Gastrocnemius medialis (tissue), 4 donors: ENCODE results near the gene FANCL. TPM values are rescaled to one million over a fixed set of nuclear protein-coding genes. Genes with fewer than 3 reads are reported as not detected.
"Not testable (repeated sequence)": the region's sequence is repeated elsewhere in the genome, so short reads cannot be mapped to it uniquely, and the experiment has no call there.

Experiments used
- ATAC-seq, 2 donors: fragments of 150-250 bp; one replicate each; pipeline ENCODE4 v1.9.1; 2016
- DNase-seq, 2 donors: peaks; one replicate each; pipeline ENCODE4 v3.0.0-alpha.2; 2019
- H3K27ac ChIP-seq, 4 donors: fragments of 200-600 bp; sonication (generic); 1 replicate in 1 of 4; 2 replicates in 3 of 4; pipeline ENCODE4 v1.5.1; 2016 to 2018; ENCODE audit warnings: mild to moderate bottlenecking in 2 of 4, moderate library complexity in 1 of 4
- H3K27me3 ChIP-seq, 3 donors: fragments of 200-600 bp; sonication (generic) in 2 of 3; 1 replicate in 1 of 3; 2 replicates in 2 of 3; pipeline versions ENCODE4 v1.5.1 to v1.6.0; 2016 to 2019; ENCODE audit warnings: mild to moderate bottlenecking in 1 of 3, moderate library complexity in 1 of 3
- H3K36me3 ChIP-seq, 2 donors: fragments of 200-600 bp; sonication (generic) in 1 of 2; one replicate each; pipeline ENCODE4 v1.5.1; 2017 to 2018
- H3K4me1 ChIP-seq, 2 donors: fragments of 200-600 bp; sonication (generic) in 1 of 2; one replicate each; pipeline ENCODE4 v1.5.1; 2016 to 2017; ENCODE audit warnings: mild to moderate bottlenecking in 2 of 2
- H3K4me3 ChIP-seq, 4 donors: fragments of 200-600 bp; sonication (generic) in 3 of 4; 1 replicate in 1 of 4; 2 replicates in 3 of 4; pipeline ENCODE4 v1.5.1; 2016 to 2019; ENCODE audit warnings: mild to moderate bottlenecking in 2 of 4
- H3K9me3 ChIP-seq, 3 donors: fragments of 200-600 bp; sonication (generic) in 2 of 3; 1 replicate in 1 of 3; 2 replicates in 2 of 3; pipeline ENCODE4 v1.5.1; 2016 to 2019
- POLR2A ChIP-seq, 2 donors: fragments of 450-650 bp; IDR thresholded peaks; one replicate each; pipeline ENCODE4 v1.6.1; 2017; ENCODE audit warnings: antibody characterized with exemption in 2 of 2, mild to moderate bottlenecking in 2 of 2, moderate library complexity in 2 of 2
- in situ Hi-C, 4 donors: fragments of 200-750 bp; cut with MboI; loops; one replicate each; pipeline versions ENCODE4 v1.15.0 to v1.8.0; 2017; ENCODE audit warnings: low sequenced_read_pairs in 4 of 4
- intact Hi-C: fragments of 100-400 bp; cut with DNase I; formaldehyde crosslinking; loops from one replicate; pipeline ENCODE4 v1.15.1; 2023; ENCODE audit warnings: low total_unique reads
- total RNA-seq, 4 donors: library from RNA; depleted of rRNA; stranded (reverse); fragments of >200 nt; gene quantifications; one replicate each; pipeline versions ENCODE4 v1.1.0 to v1.2.3, GENCODE V29; 2016
- TF ChIP-seq, protein P1 (sequence below), 5 experiments: fragments of 450-650 bp in 3 of 5; fragments of 200-600 bp in 2 of 5; sonication (generic) in 2 of 5; IDR thresholded peaks in 4 of 5; conservative IDR thresholded peaks in 1 of 5; 1 replicate in 4 of 5; 2 replicates in 1 of 5; pipeline ENCODE4 v1.5.1; 2016 to 2019; ENCODE audit warnings: antibody characterized with exemption in 5 of 5, mild to moderate bottlenecking in 3 of 5, moderate library complexity in 3 of 5

FANCL gene
- total RNA-seq, 4 donors from 2014 or later, result 1.7 to 5.7 (median 4.6) TPM

GRCh38 chr2:58268685-58269084, 27.6 kb upstream of the FANCL start:
- no peak for DNase-seq
- in situ Hi-C loops (no loop called here), intact Hi-C loops (no loop called here)
- Histone ChIP-seq H3K4me1 (no peaks in the 10 kb centered on the region), H3K27ac (no peak overlapping the region), H3K36me3 (no peaks in the 10 kb centered on the region), H3K4me3 (no peak overlapping the region), H3K9me3 (no peaks in the 10 kb centered on the region), H3K27me3 (no peaks in the 10 kb centered on the region)
- TF ChIP-seq POLR2A (IDR thresholded peaks at IDR 0.05), result no peak
- TF ChIP-seq, protein P1, sequence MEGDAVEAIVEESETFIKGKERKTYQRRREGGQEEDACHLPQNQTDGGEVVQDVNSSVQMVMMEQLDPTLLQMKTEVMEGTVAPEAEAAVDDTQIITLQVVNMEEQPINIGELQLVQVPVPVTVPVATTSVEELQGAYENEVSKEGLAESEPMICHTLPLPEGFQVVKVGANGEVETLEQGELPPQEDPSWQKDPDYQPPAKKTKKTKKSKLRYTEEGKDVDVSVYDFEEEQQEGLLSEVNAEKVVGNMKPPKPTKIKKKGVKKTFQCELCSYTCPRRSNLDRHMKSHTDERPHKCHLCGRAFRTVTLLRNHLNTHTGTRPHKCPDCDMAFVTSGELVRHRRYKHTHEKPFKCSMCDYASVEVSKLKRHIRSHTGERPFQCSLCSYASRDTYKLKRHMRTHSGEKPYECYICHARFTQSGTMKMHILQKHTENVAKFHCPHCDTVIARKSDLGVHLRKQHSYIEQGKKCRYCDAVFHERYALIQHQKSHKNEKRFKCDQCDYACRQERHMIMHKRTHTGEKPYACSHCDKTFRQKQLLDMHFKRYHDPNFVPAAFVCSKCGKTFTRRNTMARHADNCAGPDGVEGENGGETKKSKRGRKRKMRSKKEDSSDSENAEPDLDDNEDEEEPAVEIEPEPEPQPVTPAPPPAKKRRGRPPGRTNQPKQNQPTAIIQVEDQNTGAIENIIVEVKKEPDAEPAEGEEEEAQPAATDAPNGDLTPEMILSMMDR (IDR thresholded peaks at IDR 0.05 in 4 of 5, conservative IDR thresholded peaks at IDR 0.05 in 1 of 5), result no peak
- no peak for ATAC-seq

- no peaks in the 10 kb centered on the region for H3K9me3 ChIP-seq
- no peak overlapping the region for H3K4me3 ChIP-seq
- TF ChIP-seq, protein P1 (IDR thresholded peaks at IDR 0.05 in 4 of 5, conservative IDR thresholded peaks at IDR 0.05 in 1 of 5), result no peak
- TF ChIP-seq POLR2A (IDR thresholded peaks at IDR 0.05), result no peak
- H3K27me3 ChIP-seq, result no peaks in the 10 kb centered on the region
- H3K4me1 ChIP-seq, result no peaks in the 10 kb centered on the region
- intact Hi-C loops, result no loop called here
- in situ Hi-C loops, result no loop called here
- no peak overlapping the region for H3K27ac ChIP-seq
- ATAC-seq (no peak), DNase-seq (no peak)
- H3K36me3 ChIP-seq, result no peaks in the 10 kb centered on the region
These were observed 25.1 kb upstream of the FANCL start for GRCh38 chr2:58266211-58266610.

DNA sequence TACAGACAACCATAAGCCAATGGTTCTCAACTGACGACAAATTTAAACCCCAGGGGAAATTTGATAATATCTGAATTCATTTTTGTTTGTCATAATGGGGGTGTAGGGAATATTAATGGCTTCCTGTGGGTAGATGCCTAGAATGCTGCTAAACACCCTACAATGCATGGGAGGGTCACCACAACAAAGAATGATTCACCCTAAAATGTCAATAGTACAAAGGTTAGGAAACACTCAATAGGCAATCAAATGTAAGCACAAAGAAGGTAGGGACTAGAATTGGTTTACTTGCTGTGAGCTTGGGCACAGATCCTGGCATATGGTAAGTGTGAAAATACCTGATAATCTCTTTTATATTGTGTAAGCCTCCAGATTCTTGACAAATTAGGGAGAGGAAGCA, 20.1 kb upstream of the FANCL start:
- H3K27me3 ChIP-seq, result no peaks in the 10 kb centered on the region
- H3K9me3 ChIP-seq, result no peaks in the 10 kb centered on the region
- ATAC-seq (no peak), DNase-seq (no peak)
- H3K36me3 ChIP-seq, result no peaks in the 10 kb centered on the region
- H3K4me3 ChIP-seq, result no peak overlapping the region
- TF ChIP-seq POLR2A (IDR thresholded peaks at IDR 0.05), result no peak
- TF ChIP-seq, protein P1 (IDR thresholded peaks at IDR 0.05 in 4 of 5, conservative IDR thresholded peaks at IDR 0.05 in 1 of 5), result no peak
- intact Hi-C loops, result no loop called here
- in situ Hi-C loops, result no loop called here
- no peak overlapping the region for H3K27ac ChIP-seq
- H3K4me1 ChIP-seq, result no peaks in the 10 kb centered on the region

- in situ Hi-C loops, DNase-seq, H3K9me3 ChIP-seq, H3K4me3 ChIP-seq, H3K27me3 ChIP-seq, intact Hi-C loops, H3K4me1 ChIP-seq, H3K36me3 ChIP-seq, ATAC-seq, H3K27ac ChIP-seq: not testable (repeated sequence)
These were observed 17.3 kb upstream of the FANCL start for GRCh38 chr2:58258456-58258855.

DNA sequence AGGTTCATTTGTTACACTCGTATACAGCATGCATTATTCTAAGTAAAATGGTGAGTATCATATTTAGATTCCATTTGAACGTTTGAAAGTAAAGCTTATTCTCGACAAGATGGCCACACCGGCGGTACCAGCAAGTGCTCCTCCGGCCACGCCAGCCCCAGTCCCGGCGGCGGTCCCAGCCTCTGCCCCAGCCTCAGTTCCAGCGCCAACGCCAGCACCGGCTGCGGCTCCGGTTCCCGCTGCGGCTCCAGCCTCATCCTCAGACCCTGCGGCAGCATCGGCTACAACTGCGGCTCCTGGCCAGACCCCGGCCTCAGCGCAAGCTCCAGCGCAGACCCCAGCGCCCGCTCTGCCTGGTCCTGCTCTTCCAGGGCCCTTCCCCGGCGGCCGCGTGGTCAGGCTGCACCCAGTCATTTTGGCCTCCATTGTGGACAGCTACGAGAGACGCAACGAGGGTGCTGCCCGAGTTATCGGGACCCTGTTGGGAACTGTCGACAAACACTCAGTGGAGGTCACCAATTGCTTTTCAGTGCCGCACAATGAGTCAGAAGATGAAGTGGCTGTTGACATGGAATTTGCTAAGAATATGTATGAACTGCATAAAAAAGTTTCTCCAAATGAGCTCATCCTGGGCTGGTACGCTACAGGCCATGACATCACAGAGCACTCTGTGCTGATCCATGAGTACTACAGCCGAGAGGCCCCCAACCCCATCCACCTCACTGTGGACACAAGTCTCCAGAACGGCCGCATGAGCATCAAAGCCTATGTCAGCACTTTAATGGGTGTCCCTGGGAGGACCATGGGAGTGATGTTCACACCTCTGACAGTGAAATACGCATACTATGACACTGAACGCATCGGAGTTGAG, 10.4 kb upstream of the FANCL start:
- intact Hi-C loops, in situ Hi-C loops, H3K36me3 ChIP-seq, H3K27ac ChIP-seq, DNase-seq, H3K4me3 ChIP-seq, H3K9me3 ChIP-seq, ATAC-seq, H3K4me1 ChIP-seq, H3K27me3 ChIP-seq: not testable (repeated sequence)

DNA sequence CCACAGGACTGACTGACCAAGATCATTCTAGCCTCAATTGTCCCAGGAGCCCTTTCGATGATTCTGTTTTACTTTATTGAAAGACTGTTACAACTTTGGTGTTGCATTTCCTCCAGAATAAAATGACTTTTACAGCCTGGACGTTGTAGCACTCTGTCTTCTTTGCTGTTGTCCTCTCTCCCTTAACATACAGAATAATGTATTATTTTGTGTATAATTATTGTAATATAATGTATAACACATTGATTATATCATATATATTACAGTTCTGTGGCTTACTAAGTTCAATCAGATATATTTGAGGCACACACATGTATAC, 380 bp upstream of the FANCL start:
- Histone ChIP-seq H3K27me3 (no peaks in the 10 kb centered on the region), H3K36me3 (no peaks in the 10 kb centered on the region), H3K27ac (peak overlapping the region; percentile 63 to 76 (median 72)), H3K4me3 (peak overlapping the region; percentile 87 to 95 (median 92)), H3K4me1 (peaks cover 4 to 6% of the 10 kb centered on the region in 2 donors), H3K9me3 (no peaks in the 10 kb centered on the region)
- intact Hi-C loops (no loop called here), in situ Hi-C loops (no loop called here)
- TF ChIP-seq POLR2A (IDR thresholded peaks at IDR 0.05), result no peak
- TF ChIP-seq, protein P1 (IDR thresholded peaks at IDR 0.05 in 4 of 5, conservative IDR thresholded peaks at IDR 0.05 in 1 of 5), result no peak
- ATAC-seq, result no peak
- DNase-seq, result no peak
